OCI-LY1 (cell line): Measurements from ENCODE around the gene ZBTB8B.

Experiments used
- H2AFZ ChIP-seq: fragments of 200-600 bp; sonication (generic), shearing (Covaris generic); 2 replicates; pipeline ENCODE4 v1.6.0; 2014; ENCODE audit warnings: antibody characterized with exemption, mild to moderate bottlenecking, low read length
- H3F3A ChIP-seq: fragments of 200-600 bp; sonication (generic), shearing (Covaris generic); 2 replicates; pipeline ENCODE4 v1.6.0; 2014; ENCODE audit warnings: mild to moderate bottlenecking, antibody characterized with exemption, low read length, moderate library complexity; ENCODE audit not compliant: insufficient read depth
- H3K27ac ChIP-seq: fragments of 200-600 bp; sonication (generic); 2 replicates; pipeline ENCODE4 v1.5.1; 2014; ENCODE audit warnings: low read length, mixed run types, mild to moderate bottlenecking, low read depth; ENCODE audit not compliant: poor library complexity, severe bottlenecking
- H3K27me3 ChIP-seq: fragments of 200-600 bp; sonication (generic); 2 replicates; pipeline ENCODE4 v1.6.0; 2014; ENCODE audit warnings: antibody characterized with exemption, mild to moderate bottlenecking, low read length, moderate library complexity; ENCODE audit not compliant: insufficient read depth
- H3K36me3 ChIP-seq: fragments of 200-600 bp; sonication (generic); 2 replicates; pipeline ENCODE4 v1.6.1; 2014; ENCODE audit warnings: mild to moderate bottlenecking, antibody characterized with exemption, low read length, moderate library complexity, mixed read lengths; ENCODE audit not compliant: insufficient read depth
- H3K4me1 ChIP-seq: fragments of 200-600 bp; sonication (generic); 2 replicates; pipeline ENCODE4 v1.5.1; 2014; ENCODE audit warnings: mild to moderate bottlenecking, low read length, moderate library complexity; ENCODE audit not compliant: insufficient read depth, severe bottlenecking
- H3K4me2 ChIP-seq: fragments of 200-600 bp; sonication (generic), shearing (Covaris generic); 2 replicates; pipeline ENCODE4 v1.6.1; 2014; ENCODE audit warnings: low read length
- H3K4me3 ChIP-seq: fragments of 200-600 bp; sonication (generic); 2 replicates; pipeline ENCODE4 v1.5.1; 2014; ENCODE audit warnings: low read length, low read depth, mild to moderate bottlenecking, mixed read lengths; ENCODE audit not compliant: poor library complexity, severe bottlenecking
- H3K79me2 ChIP-seq: fragments of 200-600 bp; shearing (Covaris generic); 2 replicates; pipeline ENCODE4 v1.6.1; 2016; ENCODE audit warnings: mixed run types, low read length, mixed read lengths; ENCODE audit not compliant: insufficient read depth
- H3K9ac ChIP-seq: fragments of 200-600 bp; sonication (generic), shearing (Covaris generic); 2 replicates; pipeline ENCODE4 v1.6.1; 2014; ENCODE audit warnings: mild to moderate bottlenecking, low read length, mixed read lengths
- H3K9me2 ChIP-seq: fragments of 200-600 bp; sonication (generic), shearing (Covaris generic); 2 replicates; pipeline ENCODE4 v1.6.1; 2014; ENCODE audit warnings: low read depth, mild to moderate bottlenecking, low read length, mixed read lengths
- H3K9me3 ChIP-seq: fragments of 200-600 bp; shearing (Covaris generic); 2 replicates; pipeline ENCODE4 v1.6.1; 2014; ENCODE audit warnings: low read length, mixed read lengths
- H4K20me1 ChIP-seq: fragments of 200-600 bp; sonication (generic), shearing (Covaris generic); 2 replicates; pipeline ENCODE4 v1.6.0; 2016; ENCODE audit warnings: mild to moderate bottlenecking, low read length; ENCODE audit not compliant: insufficient read depth
- EZH2 ChIP-seq: fragments of 200-600 bp; sonication (generic), shearing (Covaris generic); IDR thresholded peaks from 2 replicates; pipeline ENCODE4 v1.8.0; 2017; ENCODE audit warnings: borderline replicate concordance, mixed run types, mild to moderate bottlenecking, antibody characterized with exemption, low read length, moderate library complexity, mixed read lengths
- TF ChIP-seq, protein P1 (sequence below): fragments of 200-600 bp; sonication (generic), shearing (Covaris generic); IDR thresholded peaks from 2 replicates; pipeline ENCODE4 v1.5.1; 2017; ENCODE audit warnings: mild to moderate bottlenecking, antibody characterized with exemption, low read length, moderate library complexity, mixed read lengths

The ZBTB8B gene

GRCh38 chr1:32464191-32464715 lies 619 bp upstream of the ZBTB8B start:
- Histone ChIP-seq H3K36me3 (no peaks in the 10 kb centered on the region), H2AFZ (no peak overlapping the region), H3K9me2 (no peaks in the 10 kb centered on the region), H3K4me2 (no peak overlapping the region), H4K20me1 (no peaks in the 10 kb centered on the region), H3K27me3 (peaks cover 3% of the 10 kb centered on the region; the same call in 1 of the 2 replicates), H3F3A (no peaks in the 10 kb centered on the region), H3K27ac (no peak overlapping the region), H3K9ac (no peak overlapping the region), H3K9me3 (no peaks in the 10 kb centered on the region), H3K79me2 (no peaks in the 10 kb centered on the region), H3K4me3 (no peak overlapping the region), H3K4me1 (no peaks in the 10 kb centered on the region)
- TF ChIP-seq EZH2: no peak
- TF ChIP-seq, protein P1, sequence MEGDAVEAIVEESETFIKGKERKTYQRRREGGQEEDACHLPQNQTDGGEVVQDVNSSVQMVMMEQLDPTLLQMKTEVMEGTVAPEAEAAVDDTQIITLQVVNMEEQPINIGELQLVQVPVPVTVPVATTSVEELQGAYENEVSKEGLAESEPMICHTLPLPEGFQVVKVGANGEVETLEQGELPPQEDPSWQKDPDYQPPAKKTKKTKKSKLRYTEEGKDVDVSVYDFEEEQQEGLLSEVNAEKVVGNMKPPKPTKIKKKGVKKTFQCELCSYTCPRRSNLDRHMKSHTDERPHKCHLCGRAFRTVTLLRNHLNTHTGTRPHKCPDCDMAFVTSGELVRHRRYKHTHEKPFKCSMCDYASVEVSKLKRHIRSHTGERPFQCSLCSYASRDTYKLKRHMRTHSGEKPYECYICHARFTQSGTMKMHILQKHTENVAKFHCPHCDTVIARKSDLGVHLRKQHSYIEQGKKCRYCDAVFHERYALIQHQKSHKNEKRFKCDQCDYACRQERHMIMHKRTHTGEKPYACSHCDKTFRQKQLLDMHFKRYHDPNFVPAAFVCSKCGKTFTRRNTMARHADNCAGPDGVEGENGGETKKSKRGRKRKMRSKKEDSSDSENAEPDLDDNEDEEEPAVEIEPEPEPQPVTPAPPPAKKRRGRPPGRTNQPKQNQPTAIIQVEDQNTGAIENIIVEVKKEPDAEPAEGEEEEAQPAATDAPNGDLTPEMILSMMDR: no peak

GRCh38 chr1:32465578-32465933 lies 684 bp downstream of the ZBTB8B start:
- Histone ChIP-seq H3K36me3 (no peaks in the 10 kb centered on the region), H2AFZ (no peak overlapping the region), H3K4me2 (no peak overlapping the region), H4K20me1 (no peaks in the 10 kb centered on the region), H3K9me3 (no peaks in the 10 kb centered on the region), H3K27me3 (peaks cover 3% of the 10 kb centered on the region; the same call in 1 of the 2 replicates), H3K27ac (no peak overlapping the region), H3K4me3 (no peak overlapping the region), H3K9ac (no peak overlapping the region), H3K79me2 (no peaks in the 10 kb centered on the region), H3K9me2 (no peaks in the 10 kb centered on the region), H3F3A (no peaks in the 10 kb centered on the region), H3K4me1 (no peaks in the 10 kb centered on the region)
- no peak for TF ChIP-seq EZH2
- TF ChIP-seq, protein P1: no peak

DNA sequence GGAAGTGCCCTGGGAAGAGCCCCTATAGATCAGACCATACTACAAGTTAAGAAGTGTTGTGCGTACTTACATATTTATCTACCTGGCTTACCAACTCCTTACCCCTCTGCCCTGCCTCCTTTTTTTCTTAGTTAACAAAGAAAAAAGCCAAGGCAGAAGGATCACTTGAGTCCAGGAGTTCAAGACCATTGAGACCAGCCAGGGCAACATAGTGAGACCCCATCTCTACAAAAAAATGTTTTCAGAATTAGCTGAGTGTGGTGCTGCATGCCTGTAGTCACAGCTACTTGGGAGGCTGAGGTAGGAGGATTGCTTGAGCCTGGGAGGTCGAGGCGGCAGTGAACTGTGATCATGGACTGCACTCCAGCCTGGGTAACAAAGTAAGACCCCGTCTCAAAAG lies 1.9 kb downstream of the ZBTB8B start:
- Histone ChIP-seq H3K27ac (no peak overlapping the region), H4K20me1 (no peaks in the 10 kb centered on the region), H3F3A (no peaks in the 10 kb centered on the region), H3K27me3 (no peaks in the 10 kb centered on the region; the same call in 1 of the 2 replicates), H3K4me3 (no peak overlapping the region), H3K9ac (no peak overlapping the region), H3K9me2 (no peaks in the 10 kb centered on the region), H3K4me1 (no peaks in the 10 kb centered on the region), H2AFZ (no peak overlapping the region), H3K9me3 (no peaks in the 10 kb centered on the region), H3K36me3 (no peaks in the 10 kb centered on the region), H3K79me2 (no peaks in the 10 kb centered on the region), H3K4me2 (no peak overlapping the region)
- TF ChIP-seq EZH2: no peak
- TF ChIP-seq, protein P1: no peak
